T-helper 22 cell (primary cell): ENCODE data around the gene NUP210.

Experiments
- DNase-seq: peaks from one replicate; pipeline ENCODE4 v3.0.0-alpha.2; 2020; ENCODE audit warnings: low read depth

NUP210 gene

GRCh38 chr3:13323822-13324221, 96.3 kb downstream of the NUP210 start:
- no peak for DNase-seq

- no peak for DNase-seq
Observed at GRCh38 chr3:13322324-13322723, 97.8 kb downstream of the NUP210 start.

- no peak for DNase-seq
Observed at GRCh38 chr3:13319564-13320220, 100.4 kb downstream of the NUP210 start.

- no peak for DNase-seq
Observed at GRCh38 chr3:13318626-13319470, 101.3 kb downstream of the NUP210 start.

GRCh38 chr3:13317596-13318320, 102.4 kb downstream of the NUP210 start:
- DNase-seq = no peak

GRCh38 chr3:13316603-13317002, 103.5 kb downstream of the NUP210 start:
- DNase-seq = no peak

- no peak for DNase-seq
Observed at GRCh38 chr3:13314877-13315276, 105.2 kb downstream of the NUP210 start.

GRCh38 chr3:13313813-13314212, 106.3 kb downstream of the NUP210 start:
- DNase-seq = no peak

GRCh38 chr3:13309004-13309403, 111.1 kb downstream of the NUP210 start:
- no peak for DNase-seq

GRCh38 chr3:13308380-13308801, 111.7 kb downstream of the NUP210 start:
- no peak for DNase-seq

GRCh38 chr3:13307041-13307440, 113.1 kb downstream of the NUP210 start:
- no peak for DNase-seq

- DNase-seq = no peak
Observed at GRCh38 chr3:13305623-13306022, 114.5 kb downstream of the NUP210 start.

GRCh38 chr3:13303410-13303809, 116.7 kb downstream of the NUP210 start:
- DNase-seq = no peak

- DNase-seq = no peak
Observed at GRCh38 chr3:13301286-13301987, 118.7 kb downstream of the NUP210 start.

- no peak for DNase-seq
Observed at GRCh38 chr3:13300546-13301285, 119.4 kb downstream of the NUP210 start.

GRCh38 chr3:13299531-13300155, 120.5 kb downstream of the NUP210 start:
- DNase-seq = no peak

- DNase-seq = no peak
Observed at GRCh38 chr3:13296662-13297061, 123.5 kb downstream of the NUP210 start.

GRCh38 chr3:13294442-13295351, 125.4 kb downstream of the NUP210 start:
- DNase-seq = no peak

GRCh38 chr3:13292375-13292774, 127.7 kb downstream of the NUP210 start:
- DNase-seq = no peak

- DNase-seq = no peak
Observed at GRCh38 chr3:13290941-13291340, 129.2 kb downstream of the NUP210 start.
